Rectal smooth muscle tissue (tissue), 1 donor: ENCODE measurements around the gene TP53BP2.
A peak's percentile ranks its signal among the peaks of the same experiment; 100 is the strongest.
"Not testable (repeated sequence)": the region's sequence is repeated elsewhere in the genome, so short reads cannot be mapped to it uniquely, and the experiment has no call there.

ENCODE experiments used
- H3K27ac ChIP-seq: one replicate; pipeline ENCODE4 v1.7.0; 2013; ENCODE audit warnings: low read depth, low read length, inconsistent platforms
- H3K27me3 ChIP-seq: one replicate; pipeline ENCODE4 v1.7.0; 2013; ENCODE audit warnings: low read length; ENCODE audit not compliant: control insufficient read depth, insufficient read depth
- H3K36me3 ChIP-seq: one replicate; pipeline ENCODE4 v1.7.0; 2013; ENCODE audit warnings: low read length; ENCODE audit not compliant: control insufficient read depth, insufficient read depth
- H3K4me1 ChIP-seq: one replicate; pipeline ENCODE4 v1.7.0; 2013; ENCODE audit warnings: low read length; ENCODE audit not compliant: control insufficient read depth, insufficient read depth
- H3K4me3 ChIP-seq: one replicate; pipeline ENCODE4 v1.7.0; 2013; ENCODE audit warnings: low read length
- H3K9ac ChIP-seq: one replicate; pipeline ENCODE4 v1.7.0; 2013; ENCODE audit warnings: low read length

The TP53BP2 gene, protein sequence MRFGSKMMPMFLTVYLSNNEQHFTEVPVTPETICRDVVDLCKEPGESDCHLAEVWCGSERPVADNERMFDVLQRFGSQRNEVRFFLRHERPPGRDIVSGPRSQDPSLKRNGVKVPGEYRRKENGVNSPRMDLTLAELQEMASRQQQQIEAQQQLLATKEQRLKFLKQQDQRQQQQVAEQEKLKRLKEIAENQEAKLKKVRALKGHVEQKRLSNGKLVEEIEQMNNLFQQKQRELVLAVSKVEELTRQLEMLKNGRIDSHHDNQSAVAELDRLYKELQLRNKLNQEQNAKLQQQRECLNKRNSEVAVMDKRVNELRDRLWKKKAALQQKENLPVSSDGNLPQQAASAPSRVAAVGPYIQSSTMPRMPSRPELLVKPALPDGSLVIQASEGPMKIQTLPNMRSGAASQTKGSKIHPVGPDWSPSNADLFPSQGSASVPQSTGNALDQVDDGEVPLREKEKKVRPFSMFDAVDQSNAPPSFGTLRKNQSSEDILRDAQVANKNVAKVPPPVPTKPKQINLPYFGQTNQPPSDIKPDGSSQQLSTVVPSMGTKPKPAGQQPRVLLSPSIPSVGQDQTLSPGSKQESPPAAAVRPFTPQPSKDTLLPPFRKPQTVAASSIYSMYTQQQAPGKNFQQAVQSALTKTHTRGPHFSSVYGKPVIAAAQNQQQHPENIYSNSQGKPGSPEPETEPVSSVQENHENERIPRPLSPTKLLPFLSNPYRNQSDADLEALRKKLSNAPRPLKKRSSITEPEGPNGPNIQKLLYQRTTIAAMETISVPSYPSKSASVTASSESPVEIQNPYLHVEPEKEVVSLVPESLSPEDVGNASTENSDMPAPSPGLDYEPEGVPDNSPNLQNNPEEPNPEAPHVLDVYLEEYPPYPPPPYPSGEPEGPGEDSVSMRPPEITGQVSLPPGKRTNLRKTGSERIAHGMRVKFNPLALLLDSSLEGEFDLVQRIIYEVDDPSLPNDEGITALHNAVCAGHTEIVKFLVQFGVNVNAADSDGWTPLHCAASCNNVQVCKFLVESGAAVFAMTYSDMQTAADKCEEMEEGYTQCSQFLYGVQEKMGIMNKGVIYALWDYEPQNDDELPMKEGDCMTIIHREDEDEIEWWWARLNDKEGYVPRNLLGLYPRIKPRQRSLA

DNA sequence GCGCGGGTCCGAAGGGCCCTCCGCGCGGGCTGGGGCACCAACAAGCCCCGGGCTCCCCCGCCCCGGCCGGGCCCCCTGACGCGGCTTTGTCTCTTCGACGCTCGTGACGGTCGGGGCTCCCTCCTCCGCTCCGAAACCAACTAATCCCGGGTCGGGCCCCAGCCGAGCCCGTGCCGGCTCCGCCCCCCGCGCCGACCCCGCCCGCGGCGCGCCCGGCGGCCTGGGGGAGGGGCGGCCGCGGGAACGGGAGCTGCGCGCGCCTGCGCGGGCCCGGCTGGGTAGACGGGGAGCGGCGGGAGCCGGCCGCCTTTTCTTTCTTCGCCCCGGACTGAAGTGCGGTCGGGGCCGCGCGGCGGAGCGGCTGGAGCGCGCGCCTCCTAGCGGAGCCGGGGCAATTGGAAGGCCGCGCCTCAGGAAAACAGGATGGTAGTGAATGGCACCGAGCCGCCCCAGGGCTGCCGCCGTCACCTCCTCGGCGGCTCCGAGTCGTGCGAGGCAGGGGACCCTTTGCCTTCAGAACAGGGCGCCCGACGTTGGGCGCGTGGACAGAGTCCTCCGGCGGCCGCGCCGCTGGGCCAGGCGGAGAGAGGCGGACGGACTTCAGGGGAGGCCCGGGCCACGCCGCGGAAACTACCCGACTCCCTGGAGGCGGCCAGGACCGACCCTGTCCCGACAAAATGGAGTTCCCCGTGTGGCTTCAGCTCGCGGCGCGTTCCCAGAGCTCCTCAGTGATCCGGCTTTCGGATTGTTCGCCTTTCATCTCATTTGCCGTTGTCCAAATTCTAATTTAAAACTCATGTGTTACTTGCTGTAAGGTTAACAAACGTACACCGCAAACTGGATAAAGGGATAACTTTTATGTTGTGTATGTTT, at the start of gene TP53BP2:
Gene TP53BP2, minus strand, starts transcription at position 138 of the 873 bp plus-strand sequence. CDS start 267 bp downstream, outside the sequence.
- Histone ChIP-seq H3K27ac (peak within 1 kb of the TSS; percentile 95), H3K4me1 (peaks cover 7% of the 10 kb centered on the region), H3K9ac (peak within 1 kb of the TSS; percentile 66), H3K36me3 (no peaks in the 10 kb centered on the region), H3K27me3 (no peaks in the 10 kb centered on the region), H3K4me3 (peak within 1 kb of the TSS; percentile 85)

- not testable (repeated sequence) for H3K4me1 ChIP-seq, H3K27me3 ChIP-seq, H3K27ac ChIP-seq, H3K9ac ChIP-seq, H3K36me3 ChIP-seq, H3K4me3 ChIP-seq
Measured at GRCh38 chr1:223890494-223890893, 44.7 kb upstream of the TP53BP2 start.

DNA sequence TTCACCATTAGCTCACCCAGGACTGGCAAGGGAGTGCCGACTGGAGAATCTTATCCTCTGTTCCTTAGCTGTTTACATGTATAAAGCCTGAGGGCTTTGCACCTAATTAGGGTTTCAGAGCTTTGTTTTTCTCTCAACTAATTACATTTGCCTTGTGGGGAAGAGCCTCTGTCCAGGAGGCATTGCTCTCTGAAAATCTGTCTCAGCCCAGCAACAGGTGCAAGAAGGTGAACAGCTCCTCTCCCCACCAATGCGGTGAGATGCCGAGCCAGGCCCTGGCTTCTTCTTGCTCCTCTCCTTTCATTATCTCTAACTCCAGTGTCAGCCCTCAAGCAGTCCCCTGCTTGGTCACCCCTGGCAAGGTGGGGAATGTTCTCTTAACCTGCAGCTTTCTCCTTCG, 43.6 kb upstream of the TP53BP2 start:
- not testable (repeated sequence) for H3K4me1 ChIP-seq, H3K27ac ChIP-seq, H3K4me3 ChIP-seq, H3K9ac ChIP-seq, H3K27me3 ChIP-seq, H3K36me3 ChIP-seq

DNA sequence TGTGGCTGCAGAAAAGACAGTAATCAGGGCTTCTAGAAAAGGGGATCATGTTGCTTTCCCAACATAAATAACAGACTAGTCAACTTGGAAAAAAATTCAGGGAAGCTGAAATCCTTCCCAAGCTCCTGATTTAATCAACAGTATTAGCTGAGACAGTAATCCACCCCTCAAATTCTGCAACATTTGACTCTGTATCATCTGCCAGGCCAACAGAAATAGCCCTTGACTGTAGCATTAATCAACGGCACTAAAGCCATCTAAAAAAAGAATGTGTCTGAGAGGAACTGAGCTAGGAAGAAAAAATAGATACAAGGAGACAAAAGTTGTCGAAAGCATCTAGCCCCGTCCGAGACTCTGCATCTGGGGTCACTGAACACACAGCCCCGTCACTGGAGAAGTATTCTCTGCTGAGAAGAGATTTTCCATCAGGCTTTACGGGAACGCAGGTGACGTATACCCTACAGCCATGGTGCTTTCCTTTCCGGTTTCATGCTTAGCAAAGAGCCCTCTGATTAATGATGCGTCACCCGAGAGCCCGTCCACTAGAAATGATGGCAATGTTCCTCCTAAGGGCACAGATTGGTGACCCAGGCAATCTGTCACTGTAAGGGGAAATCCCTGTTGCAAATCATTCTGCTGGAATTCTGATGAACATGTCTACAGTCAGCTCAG, 42.1 kb upstream of the TP53BP2 start:
- Histone ChIP-seq H3K4me1 (no peaks in the 10 kb centered on the region), H3K27me3 (no peaks in the 10 kb centered on the region), H3K4me3 (no peak overlapping the region), H3K36me3 (no peaks in the 10 kb centered on the region), H3K27ac (no peak overlapping the region), H3K9ac (no peak overlapping the region)

DNA sequence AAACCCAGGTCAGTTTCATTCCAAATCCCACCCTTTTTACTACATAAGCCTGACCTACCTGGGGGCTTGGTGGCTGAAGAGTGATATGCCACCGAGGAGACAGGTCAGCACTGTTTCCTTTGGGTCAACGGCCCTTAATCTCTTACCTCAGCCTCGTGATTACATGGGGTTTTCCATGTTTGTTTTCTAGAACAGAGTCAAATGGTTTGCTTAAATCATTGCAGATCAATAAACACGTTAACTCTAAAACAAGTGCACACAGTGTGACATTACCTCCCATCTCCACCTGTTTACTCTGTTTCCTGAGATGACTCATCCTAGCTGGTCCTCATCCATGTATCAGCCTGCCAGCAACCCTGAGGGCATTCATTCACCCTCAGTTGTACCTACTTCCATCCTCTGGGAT, 40.8 kb upstream of the TP53BP2 start:
- Histone ChIP-seq H3K27ac (no peak overlapping the region), H3K4me1 (no peaks in the 10 kb centered on the region), H3K27me3 (no peaks in the 10 kb centered on the region), H3K4me3 (no peak overlapping the region), H3K36me3 (no peaks in the 10 kb centered on the region), H3K9ac (no peak overlapping the region)

DNA sequence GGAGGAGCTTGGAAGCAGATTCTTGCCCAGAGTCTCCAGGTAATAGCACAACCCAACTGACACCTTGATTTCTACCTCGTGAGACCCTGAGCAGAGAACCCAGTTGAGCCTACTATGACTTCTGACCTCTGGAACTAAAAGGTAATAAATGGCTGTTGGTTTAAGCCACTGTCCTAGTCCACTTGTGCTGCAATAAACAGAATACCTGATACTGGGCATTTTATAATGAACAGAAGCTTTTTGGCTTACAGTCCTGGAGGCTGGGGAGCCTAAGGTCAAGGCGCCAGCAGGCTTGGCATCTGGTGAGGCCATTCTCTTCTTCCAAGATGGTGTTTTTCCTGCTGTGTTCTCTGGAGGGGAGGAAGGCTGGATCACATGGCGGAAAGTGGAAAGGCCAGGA, 39.9 kb upstream of the TP53BP2 start:
- no peak overlapping the region for H3K9ac ChIP-seq
- no peaks in the 10 kb centered on the region for H3K27me3 ChIP-seq
- no peaks in the 10 kb centered on the region for H3K4me1 ChIP-seq
- no peak overlapping the region for H3K27ac ChIP-seq
- H3K4me3 ChIP-seq, result no peak overlapping the region
- no peaks in the 10 kb centered on the region for H3K36me3 ChIP-seq

GRCh38 chr1:223878598-223879325, 33.0 kb upstream of the TP53BP2 start:
- H3K27me3 ChIP-seq, result no peaks in the 10 kb centered on the region
- no peaks in the 10 kb centered on the region for H3K36me3 ChIP-seq
- no peaks in the 10 kb centered on the region for H3K4me1 ChIP-seq
- H3K27ac ChIP-seq, result no peak overlapping the region
- no peak overlapping the region for H3K9ac ChIP-seq
- no peak overlapping the region for H3K4me3 ChIP-seq

DNA sequence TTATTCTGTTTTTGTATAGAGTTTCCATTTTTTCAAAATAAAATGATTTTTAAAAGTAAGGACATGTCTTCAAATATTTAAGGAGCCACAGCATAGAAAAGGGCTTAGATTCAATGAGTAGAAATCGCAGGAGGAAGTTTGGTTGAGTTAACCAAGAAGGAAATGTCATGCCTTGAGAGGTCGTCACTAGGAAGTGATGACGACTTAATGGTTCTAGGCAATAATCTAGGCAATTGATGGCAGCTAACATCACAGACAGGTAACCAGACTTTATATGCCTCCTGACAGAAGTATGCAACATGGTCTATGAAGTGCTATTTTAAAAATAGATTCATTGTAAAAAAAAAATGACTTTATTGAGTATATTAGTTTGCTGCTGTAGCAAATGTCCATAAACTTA, 32.1 kb upstream of the TP53BP2 start:
- no peak overlapping the region for H3K4me3 ChIP-seq
- H3K27ac ChIP-seq, result no peak overlapping the region
- no peaks in the 10 kb centered on the region for H3K36me3 ChIP-seq
- H3K27me3 ChIP-seq, result no peaks in the 10 kb centered on the region
- peaks cover 1% of the 10 kb centered on the region for H3K4me1 ChIP-seq
- no peak overlapping the region for H3K9ac ChIP-seq

DNA sequence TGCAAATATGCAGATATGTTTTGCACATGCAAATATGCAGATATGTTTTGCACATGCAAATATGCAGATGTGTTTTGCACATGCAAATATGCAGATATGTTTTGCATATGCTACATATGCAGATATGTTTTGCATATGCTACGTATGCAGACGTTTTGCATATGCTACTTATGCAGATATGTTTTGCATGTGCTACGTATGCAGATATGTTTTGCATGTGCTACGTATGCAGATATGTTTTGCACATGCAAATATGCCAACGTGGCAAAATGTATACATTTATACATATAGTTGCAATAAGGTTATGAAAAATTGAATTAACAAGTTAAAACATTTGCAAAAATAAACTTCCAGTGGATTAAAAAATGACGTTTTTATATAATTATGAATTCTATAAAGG, 30.8 kb upstream of the TP53BP2 start:
- no peak overlapping the region for H3K27ac ChIP-seq
- H3K4me3 ChIP-seq, result no peak overlapping the region

DNA sequence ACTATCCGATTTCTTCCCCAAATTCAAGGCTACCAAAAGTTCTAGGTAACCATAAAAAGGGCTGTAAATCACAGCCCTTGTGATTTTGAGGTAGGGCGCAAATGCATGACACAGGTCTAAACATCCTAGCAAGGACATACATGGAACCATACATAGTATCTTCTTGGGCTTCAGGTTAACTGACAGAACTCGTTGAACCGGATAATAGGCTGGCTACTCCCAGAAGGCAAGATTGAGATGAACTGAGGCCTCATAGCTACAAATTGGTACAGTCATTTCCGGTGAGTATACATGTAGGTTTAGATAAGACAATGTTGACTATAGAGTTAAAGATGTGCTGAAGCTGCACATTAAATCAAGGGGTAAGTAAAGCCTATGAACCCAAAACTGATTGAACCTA, 27.3 kb upstream of the TP53BP2 start:
- no peak overlapping the region for H3K27ac ChIP-seq
- H3K4me1 ChIP-seq, result peaks cover 5% of the 10 kb centered on the region
- H3K27me3 ChIP-seq, result no peaks in the 10 kb centered on the region
- no peak overlapping the region for H3K9ac ChIP-seq
- no peaks in the 10 kb centered on the region for H3K36me3 ChIP-seq
- no peak overlapping the region for H3K4me3 ChIP-seq

More for the DNA sequence above, 30.8 kb upstream of the TP53BP2 start:
- H3K36me3 ChIP-seq, result no peaks in the 10 kb centered on the region
- H3K27me3 ChIP-seq, result no peaks in the 10 kb centered on the region
- H3K9ac ChIP-seq, result no peak overlapping the region
- H3K4me1 ChIP-seq, result peaks cover 5% of the 10 kb centered on the region
